IPS DF 4.7 (cell line): ENCODE data around the gene STOX2.

Experiments
- DNase-seq: peaks from one replicate; pipeline ENCODE4 v3.0.0-alpha.2; 2013; ENCODE audit warnings: low spot score; ENCODE audit errors: extremely low read depth

The STOX2 gene

DNA sequence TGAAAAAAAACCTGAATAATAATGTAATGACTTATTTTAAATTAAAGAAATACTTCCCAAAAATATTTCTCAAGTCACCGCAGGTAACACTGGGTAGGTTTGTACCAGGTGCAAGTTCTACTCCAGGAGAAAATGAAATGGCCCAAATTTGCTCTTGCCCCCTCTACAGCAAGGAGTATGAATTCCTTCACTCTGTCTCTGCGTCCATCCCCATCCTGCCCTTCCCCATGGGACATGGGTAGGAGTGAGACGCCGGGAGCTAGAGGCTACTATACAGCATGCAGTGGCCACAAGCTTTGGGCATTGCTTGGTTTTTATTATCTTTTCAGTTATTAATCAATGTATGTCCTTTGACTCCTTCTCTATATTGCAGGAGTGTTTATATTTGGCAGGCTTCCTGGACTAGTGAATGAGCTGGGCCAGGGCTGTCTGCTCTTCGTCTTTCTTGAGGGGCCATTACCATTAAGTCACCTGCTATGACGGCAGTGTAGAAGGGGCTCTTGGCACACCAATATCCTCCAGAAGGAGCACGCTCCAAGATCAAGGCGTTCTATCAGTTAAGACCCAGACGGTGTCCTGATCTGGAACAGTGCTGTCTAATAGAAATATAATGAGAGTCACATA is 162.9 kb downstream of the STOX2 start:
- no peak for DNase-seq
